ENCODE measurements around the gene CD55. TPM values are rescaled to one million over a fixed set of nuclear protein-coding genes. Genes with fewer than 3 reads are reported as not detected.

CD55 gene
- total RNA-seq, result 10 to 100 TPM; 22.8 to 30.2 TPM

GRCh38 chr1:207321079-207321789, at the start of gene CD55:
Gene CD55 (plus strand): TSS chr1:207321678. CDS start chr1:207321766, 88 bp downstream.
- Histone ChIP-seq H3K9me3 (no peaks in the 10 kb centered on the region), H3K4me1 (replicated peaks) (peaks cover 3% of the 10 kb centered on the region), H3K4me3 (peak within 1 kb of the TSS; percentile 78 to 85), H3K27ac (peak within 1 kb of the TSS; percentile 85 to 91), H3K36me3 (no peaks in the 10 kb centered on the region), H3K27me3 (replicated peaks; ENCODE audit: insufficient read depth) (no peaks in the 10 kb centered on the region)
- 0% methylated on average over 51 of the region's 53 CpGs for WGBS
- peak; percentile 89 for DNase-seq (ENCODE audit: low spot score)
- intact Hi-C loops (cut with DNase I), result no loop called here
- TF ChIP-seq CTCF (IDR thresholded peaks at IDR 0.05), result peak in 2 of 4 experiments; percentile 20 to 27
- peak; percentile 85 for TF ChIP-seq POLR2AphosphoS5 (IDR thresholded peaks at IDR 0.05)
- peak; percentile 88 for TF ChIP-seq POLR2A (IDR thresholded peaks at IDR 0.05)

GRCh38 chr1:207274882-207275281, 46.6 kb upstream of the CD55 start:
- Histone ChIP-seq H3K4me3 (no peak overlapping the region), H3K36me3 (no peaks in the 10 kb centered on the region), H3K27me3 (replicated peaks; ENCODE audit: insufficient read depth) (no peaks in the 10 kb centered on the region), H3K9me3 (no peaks in the 10 kb centered on the region), H3K4me1 (replicated peaks) (no peaks in the 10 kb centered on the region), H3K27ac (no peak overlapping the region)
- intact Hi-C loops (cut with DNase I), result no loop called here
- no peak for DNase-seq (ENCODE audit: low spot score)
- TF ChIP-seq POLR2AphosphoS5 (IDR thresholded peaks at IDR 0.05), result no peak
- TF ChIP-seq CTCF (IDR thresholded peaks at IDR 0.05), result no peak
- no peak for TF ChIP-seq POLR2A (IDR thresholded peaks at IDR 0.05)

GRCh38 chr1:207276465-207276864, 45.0 kb upstream of the CD55 start:
- Histone ChIP-seq H3K9me3 (no peaks in the 10 kb centered on the region), H3K4me1 (replicated peaks) (no peaks in the 10 kb centered on the region), H3K4me3 (no peak overlapping the region), H3K27me3 (replicated peaks; ENCODE audit: insufficient read depth) (no peaks in the 10 kb centered on the region), H3K27ac (no peak overlapping the region), H3K36me3 (no peaks in the 10 kb centered on the region)
- 95% methylated on average over 1 of the region's 1 CpG for WGBS
- DNase-seq (ENCODE audit: low spot score), result no peak
- TF ChIP-seq POLR2AphosphoS5 (IDR thresholded peaks at IDR 0.05) (no peak), POLR2A (IDR thresholded peaks at IDR 0.05) (no peak), CTCF (IDR thresholded peaks at IDR 0.05) (no peak)
- intact Hi-C loops (cut with DNase I), result no loop called here

- 55% methylated on average over 1 of the region's 1 CpG for WGBS
- H3K4me1 ChIP-seq (replicated peaks), result no peaks in the 10 kb centered on the region
- TF ChIP-seq CTCF (IDR thresholded peaks at IDR 0.05) (no peak), POLR2A (IDR thresholded peaks at IDR 0.05) (no peak), POLR2AphosphoS5 (IDR thresholded peaks at IDR 0.05) (no peak)
Observed at GRCh38 chr1:207277241-207277640, 44.2 kb upstream of the CD55 start.

GRCh38 chr1:207279652-207280051, 41.8 kb upstream of the CD55 start:
- no peak overlapping the region for H3K4me3 ChIP-seq
- no peaks in the 10 kb centered on the region for H3K4me1 ChIP-seq (replicated peaks)
- H3K27me3 ChIP-seq (replicated peaks; ENCODE audit: insufficient read depth), result no peaks in the 10 kb centered on the region
- H3K27ac ChIP-seq, result no peak overlapping the region
- DNase-seq (ENCODE audit: low spot score), result no peak
- WGBS, result 100% methylated on average over 2 of the region's 2 CpGs
- intact Hi-C loops (cut with DNase I), result no loop called here
- no peaks in the 10 kb centered on the region for H3K36me3 ChIP-seq
- no peaks in the 10 kb centered on the region for H3K9me3 ChIP-seq
- TF ChIP-seq POLR2AphosphoS5 (IDR thresholded peaks at IDR 0.05) (no peak), CTCF (IDR thresholded peaks at IDR 0.05) (no peak), POLR2A (IDR thresholded peaks at IDR 0.05) (no peak)

More at GRCh38 chr1:207277241-207277640, 44.2 kb upstream of the CD55 start:
- H3K27me3 ChIP-seq (replicated peaks; ENCODE audit: insufficient read depth), result no peaks in the 10 kb centered on the region
- H3K9me3 ChIP-seq, result no peaks in the 10 kb centered on the region
- H3K36me3 ChIP-seq, result no peaks in the 10 kb centered on the region
- intact Hi-C loops (cut with DNase I), result no loop called here
- no peak overlapping the region for H3K27ac ChIP-seq
- H3K4me3 ChIP-seq, result no peak overlapping the region
- DNase-seq (ENCODE audit: low spot score), result no peak

All from prostate gland (tissue), 2 donors.